Lower leg skin (tissue), 3 donors: Measurements from ENCODE around the gene TCTN2.

Source experiments
- CTCF ChIP-seq, 3 donors: fragments of 450-650 bp; IDR thresholded peaks; one replicate each; pipeline ENCODE4 v1.5.1; 2016; ENCODE audit warnings: antibody characterized with exemption in 3 of 3, mild to moderate bottlenecking in 3 of 3, moderate library complexity in 2 of 3
- POLR2A ChIP-seq, 2 donors: fragments of 450-650 bp; IDR thresholded peaks; one replicate each; pipeline ENCODE4 v1.6.1; 2016 to 2017; ENCODE audit warnings: antibody characterized with exemption in 2 of 2, mild to moderate bottlenecking in 1 of 2, moderate library complexity in 1 of 2

- TF ChIP-seq POLR2A (IDR thresholded peaks at IDR 0.05) (no peak), CTCF (IDR thresholded peaks at IDR 0.05) (no peak)
Observed at GRCh38 chr12:123621619-123622530, 49.0 kb upstream of the TCTN2 start.
